ENCODE results near the gene SCN5A. TPM values are rescaled to one million over a fixed set of nuclear protein-coding genes. Genes with fewer than 3 reads are reported as not detected.
A peak's percentile ranks its signal among the peaks of the same experiment; 100 is the strongest.

The SCN5A gene
- total RNA-seq, 4 donors from 2014 or later = 0.39 to 0.42 TPM; not detected in 2

DNA sequence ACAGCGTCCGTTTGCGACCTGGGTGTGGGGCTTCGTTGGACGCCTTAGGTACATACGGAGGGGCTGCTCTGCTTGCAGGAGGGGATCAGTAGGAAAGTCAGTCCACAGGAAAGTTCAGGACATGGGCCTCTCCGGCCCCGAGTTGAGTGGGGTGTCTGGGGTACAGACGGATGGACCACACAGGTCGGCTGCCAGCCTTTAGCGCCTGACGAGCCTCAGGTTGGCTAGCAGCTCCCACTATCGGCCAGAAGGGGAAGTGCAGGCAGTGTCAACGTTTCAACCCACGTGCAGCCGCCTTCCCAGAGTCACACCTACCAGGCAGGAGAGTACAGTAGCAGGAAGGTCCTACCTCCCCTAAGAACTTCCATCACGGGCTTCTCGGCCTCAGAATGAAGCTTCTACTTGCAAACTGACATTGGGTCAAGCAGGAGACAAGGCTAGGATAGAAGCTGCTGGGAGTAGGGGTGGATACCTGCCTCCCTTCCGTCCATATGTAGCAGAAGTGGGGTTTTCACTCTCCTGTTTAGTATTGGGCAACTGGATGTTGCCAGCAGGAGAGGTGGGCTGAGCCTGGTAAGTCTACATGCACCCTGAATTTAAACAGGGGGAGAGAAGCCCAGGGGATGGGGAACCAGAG, 1.8 kb upstream of the SCN5A start:
- peak; percentile 54 to 90 for DNase-seq (ENCODE audit: low spot score in 2 of 2)
- no peak overlapping the region for H3K4me3 ChIP-seq (ENCODE audit: low read depth, poor library complexity, severe bottlenecking)
- TF ChIP-seq, protein P1, sequence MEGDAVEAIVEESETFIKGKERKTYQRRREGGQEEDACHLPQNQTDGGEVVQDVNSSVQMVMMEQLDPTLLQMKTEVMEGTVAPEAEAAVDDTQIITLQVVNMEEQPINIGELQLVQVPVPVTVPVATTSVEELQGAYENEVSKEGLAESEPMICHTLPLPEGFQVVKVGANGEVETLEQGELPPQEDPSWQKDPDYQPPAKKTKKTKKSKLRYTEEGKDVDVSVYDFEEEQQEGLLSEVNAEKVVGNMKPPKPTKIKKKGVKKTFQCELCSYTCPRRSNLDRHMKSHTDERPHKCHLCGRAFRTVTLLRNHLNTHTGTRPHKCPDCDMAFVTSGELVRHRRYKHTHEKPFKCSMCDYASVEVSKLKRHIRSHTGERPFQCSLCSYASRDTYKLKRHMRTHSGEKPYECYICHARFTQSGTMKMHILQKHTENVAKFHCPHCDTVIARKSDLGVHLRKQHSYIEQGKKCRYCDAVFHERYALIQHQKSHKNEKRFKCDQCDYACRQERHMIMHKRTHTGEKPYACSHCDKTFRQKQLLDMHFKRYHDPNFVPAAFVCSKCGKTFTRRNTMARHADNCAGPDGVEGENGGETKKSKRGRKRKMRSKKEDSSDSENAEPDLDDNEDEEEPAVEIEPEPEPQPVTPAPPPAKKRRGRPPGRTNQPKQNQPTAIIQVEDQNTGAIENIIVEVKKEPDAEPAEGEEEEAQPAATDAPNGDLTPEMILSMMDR (IDR thresholded peaks at IDR 0.05) = peak in 1 of 3 donors; percentile 70
- TF ChIP-seq POLR2A (IDR thresholded peaks at IDR 0.05) = no peak
- WGBS, 2 donors = 6 to 11% methylated on average over 17 to 19 of the region's 19 CpGs
- intact Hi-C loops (cut with DNase I; ENCODE audit: low total_unique reads) = loop anchor here (2.0 kb wide), 1 partner anchor 128 kb away; no protein-coding TSS in a partner anchor

DNA sequence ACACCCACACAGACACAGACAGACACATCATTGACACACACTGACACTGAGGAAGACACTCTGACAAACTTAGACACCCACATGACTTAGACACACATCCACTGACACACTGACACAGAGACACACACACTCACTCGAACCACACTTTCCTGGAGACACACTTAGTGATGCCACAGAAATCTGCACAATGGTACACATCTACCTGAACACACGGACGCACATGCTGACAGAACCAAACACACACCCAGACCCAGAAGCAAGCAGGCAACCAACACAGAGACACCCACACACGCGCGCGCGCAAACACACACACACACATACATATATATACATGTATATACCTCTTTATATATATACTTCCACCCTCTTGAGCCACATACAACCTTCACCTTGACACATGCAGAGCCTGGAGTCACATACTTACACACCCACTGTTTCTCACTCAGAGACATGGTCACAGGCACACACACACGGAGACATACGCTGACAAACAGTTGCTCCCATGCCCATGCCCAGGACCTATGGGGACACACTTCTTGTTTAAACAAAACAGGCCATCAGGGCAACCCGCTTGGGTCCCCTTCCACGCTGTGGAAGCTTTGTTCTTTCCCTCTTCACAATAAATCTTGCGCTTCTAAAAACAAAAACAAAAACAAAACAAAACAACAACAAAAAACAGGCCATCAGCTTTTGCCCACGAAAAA, 913 bp upstream of the SCN5A start:
- peak in 1 of 2 donors; percentile 79 for DNase-seq (ENCODE audit: low spot score in 2 of 2)
- intact Hi-C loops (cut with DNase I; ENCODE audit: low total_unique reads) = loop anchor here (2.0 kb wide), 1 partner anchor 128 kb away; no protein-coding TSS in a partner anchor
- TF ChIP-seq, protein P1 (IDR thresholded peaks at IDR 0.05) = no peak
- TF ChIP-seq POLR2A (IDR thresholded peaks at IDR 0.05) = no peak
- WGBS, 2 donors = 68 to 72% methylated on average over 14 of the region's 14 CpGs
- no peak overlapping the region for H3K4me3 ChIP-seq (ENCODE audit: low read depth, poor library complexity, severe bottlenecking)

DNA sequence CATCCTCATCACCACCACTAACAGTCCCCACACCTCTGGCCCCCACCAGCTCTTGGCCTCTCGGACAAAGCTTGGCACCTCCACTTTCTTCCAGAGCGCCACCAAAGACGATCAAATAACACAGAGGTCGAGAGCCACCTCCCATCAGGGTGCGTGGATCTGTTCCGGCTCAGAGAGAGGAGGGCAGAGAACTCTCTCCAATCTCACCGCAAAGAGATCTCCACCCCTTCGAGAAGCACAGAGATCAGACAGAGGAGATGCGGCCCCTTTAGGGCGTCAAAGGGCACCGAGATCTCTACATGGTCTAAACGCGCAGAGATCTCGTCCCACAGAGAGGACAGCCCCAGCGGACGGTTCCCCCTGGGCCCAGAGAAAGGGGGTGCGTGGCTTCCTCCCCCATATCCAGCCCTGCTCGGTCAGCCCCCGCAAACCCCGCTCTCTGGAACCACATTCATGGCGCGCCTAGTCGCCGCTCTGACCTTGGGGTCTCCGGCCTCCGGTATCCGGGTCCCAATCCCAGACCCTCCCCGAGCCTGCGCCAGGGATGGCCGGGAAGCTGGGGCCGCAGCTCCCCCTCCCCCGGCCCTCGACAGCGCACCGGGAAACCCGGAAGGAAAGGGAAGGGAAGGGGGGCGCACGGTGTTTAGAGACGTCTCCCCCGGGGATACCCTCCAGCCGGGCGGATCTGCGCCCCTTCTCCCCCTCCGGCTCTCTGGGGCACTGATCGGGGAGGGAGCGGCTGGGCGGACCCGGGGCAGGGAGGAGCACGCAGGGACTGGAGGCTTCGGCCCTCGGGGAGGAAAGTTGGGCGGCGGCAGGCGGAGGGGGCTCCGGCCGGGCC, 608 bp downstream of the SCN5A start:
- intact Hi-C loops (cut with DNase I; ENCODE audit: low total_unique reads) = no loop called here
- TF ChIP-seq POLR2A (IDR thresholded peaks at IDR 0.05) = no peak
- TF ChIP-seq, protein P1 (IDR thresholded peaks at IDR 0.05) = no peak
- 8 to 10% methylated on average over 48 to 51 of the region's 56 CpGs for WGBS, 2 donors
- DNase-seq (ENCODE audit: low spot score in 2 of 2) = peak in 1 of 2 donors; percentile 83
- peak overlapping the region; percentile 18 for H3K4me3 ChIP-seq (ENCODE audit: low read depth, poor library complexity, severe bottlenecking)

DNA sequence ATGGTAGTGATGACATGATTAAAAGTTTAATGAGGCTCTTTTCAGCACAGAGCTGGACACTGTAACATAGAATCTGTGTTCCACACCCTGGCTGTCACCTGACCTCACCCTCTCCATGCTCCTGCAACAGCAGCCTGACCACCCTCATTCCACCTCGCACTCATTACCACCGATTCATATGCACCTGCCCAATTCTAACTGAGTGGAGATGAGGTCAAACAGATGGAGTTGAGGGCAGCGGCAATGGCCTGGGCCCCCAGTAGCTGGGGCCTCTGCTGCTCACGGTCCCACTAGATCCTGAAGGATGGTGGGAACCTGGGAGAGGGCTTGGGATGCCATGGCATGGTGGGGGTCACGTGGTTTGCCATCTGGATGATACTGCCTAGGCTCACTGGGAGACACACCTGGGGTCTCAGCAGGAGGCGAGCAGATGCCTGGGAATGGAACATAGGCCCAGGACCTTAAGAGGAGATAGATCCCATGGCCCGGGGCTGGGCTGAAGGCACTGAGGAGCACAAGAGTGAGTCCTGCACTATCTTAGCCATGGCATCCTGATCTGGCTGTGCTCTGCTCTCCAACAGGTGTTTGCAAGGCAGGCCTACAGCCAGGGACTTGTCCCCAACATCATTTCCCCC, 1.3 kb downstream of the SCN5A start:
- no peak for TF ChIP-seq POLR2A (IDR thresholded peaks at IDR 0.05)
- TF ChIP-seq, protein P1 (IDR thresholded peaks at IDR 0.05) = no peak
- intact Hi-C loops (cut with DNase I; ENCODE audit: low total_unique reads) = no loop called here
- 94 to 96% methylated on average over 7 of the region's 7 CpGs for WGBS, 2 donors
- H3K4me3 ChIP-seq (ENCODE audit: low read depth, poor library complexity, severe bottlenecking) = no peak overlapping the region
- DNase-seq (ENCODE audit: low spot score in 2 of 2) = peak in 1 of 2 donors; percentile 64

DNA sequence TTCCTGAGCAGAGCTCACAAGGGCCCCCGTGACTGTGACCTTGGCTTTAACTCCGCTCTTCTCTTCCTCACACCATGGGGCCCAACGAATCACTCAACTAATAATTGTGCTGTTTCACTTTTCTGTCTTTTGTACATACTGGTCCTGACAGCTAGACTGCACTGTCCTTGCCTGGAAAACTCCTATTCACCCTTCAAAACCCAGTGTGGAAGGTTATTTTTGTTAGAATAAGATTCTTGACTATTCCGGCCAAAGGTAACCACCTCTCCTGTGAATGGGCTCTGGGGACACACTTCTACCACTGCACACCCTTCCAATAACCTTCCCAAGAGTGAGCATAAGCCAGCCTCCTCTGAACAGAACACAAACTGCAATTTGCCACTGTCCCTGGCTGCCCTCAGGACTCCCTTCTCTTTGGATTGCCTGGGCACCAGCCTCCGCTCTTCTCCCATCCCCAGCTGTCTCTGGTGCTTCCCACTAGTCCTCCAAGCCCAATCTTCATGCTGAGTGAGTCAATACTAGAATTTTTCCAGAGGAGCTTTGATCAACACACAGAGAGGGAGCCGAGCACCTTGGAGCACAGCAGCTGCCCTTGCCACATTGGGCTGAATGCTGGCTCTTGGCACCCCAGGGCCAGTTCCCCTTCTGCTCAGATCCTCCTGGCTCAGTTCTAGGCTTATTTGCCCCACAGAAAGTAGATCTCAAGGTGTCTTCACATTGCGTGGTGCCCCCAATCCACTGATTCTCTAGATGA, 2.1 kb downstream of the SCN5A start:
- peak in 1 of 2 donors; percentile 10 for DNase-seq (ENCODE audit: low spot score in 2 of 2)
- no peak overlapping the region for H3K4me3 ChIP-seq (ENCODE audit: low read depth, poor library complexity, severe bottlenecking)
- intact Hi-C loops (cut with DNase I; ENCODE audit: low total_unique reads) = no loop called here
- TF ChIP-seq, protein P1 (IDR thresholded peaks at IDR 0.05) = no peak
- no peak for TF ChIP-seq POLR2A (IDR thresholded peaks at IDR 0.05)
- 88 to 93% methylated on average over 7 of the region's 7 CpGs for WGBS, 2 donors
